Measurements from ENCODE around the gene C12orf56. TPM values are rescaled to one million over a fixed set of nuclear protein-coding genes. Genes with fewer than 3 reads are reported as not detected.
"Not testable (repeated sequence)": the region's sequence is repeated elsewhere in the genome, so short reads cannot be mapped to it uniquely, and the experiment has no call there.

C12orf56 gene
- polyA plus RNA-seq, 1 donor: 1.2 TPM

- DNase-seq (ENCODE audit: low read depth): no peak
Observed at GRCh38 chr12:64237382-64237781, 153.2 kb downstream of the C12orf56 start.

GRCh38 chr12:64236549-64236948 lies 154.0 kb downstream of the C12orf56 start:
- no peak for DNase-seq (ENCODE audit: low read depth)

- DNase-seq (ENCODE audit: low read depth): no peak
Observed at GRCh38 chr12:64232196-64232595, 158.4 kb downstream of the C12orf56 start.

- no peak for DNase-seq (ENCODE audit: low read depth)
Observed at GRCh38 chr12:64229796-64230195, 160.8 kb downstream of the C12orf56 start.

- no peak for DNase-seq (ENCODE audit: low read depth)
Observed at GRCh38 chr12:64229240-64229639, 161.3 kb downstream of the C12orf56 start.

GRCh38 chr12:64225626-64226025 lies 164.9 kb downstream of the C12orf56 start:
- no peak for DNase-seq (ENCODE audit: low read depth)

- peak; percentile 84 for DNase-seq (ENCODE audit: low read depth)
Observed at GRCh38 chr12:64222009-64222765, 168.4 kb downstream of the C12orf56 start, which contains the start of gene KICS2. TSS of gene KICS2 (minus strand) at chr12:64222296. CDS start at chr12:64222237, 59 bp downstream.

GRCh38 chr12:64221651-64222008 lies 168.9 kb downstream of the C12orf56 start:
- DNase-seq (ENCODE audit: low read depth): peak; percentile 34

- no peak for DNase-seq (ENCODE audit: low read depth)
Observed at GRCh38 chr12:64220046-64220445, 170.5 kb downstream of the C12orf56 start.

GRCh38 chr12:64219145-64219544 lies 171.4 kb downstream of the C12orf56 start:
- DNase-seq (ENCODE audit: low read depth): no peak

GRCh38 chr12:64218597-64218996 lies 172.0 kb downstream of the C12orf56 start:
- DNase-seq (ENCODE audit: low read depth): no peak

GRCh38 chr12:64217643-64218042 lies 172.9 kb downstream of the C12orf56 start:
- not testable (repeated sequence) for DNase-seq (ENCODE audit: low read depth)

- no peak for DNase-seq (ENCODE audit: low read depth)
Observed at GRCh38 chr12:64216239-64216638, 174.3 kb downstream of the C12orf56 start.

Other genes starting within 250 kb of the C12orf56 start
- 3.1 TPM for gene KICS2, start 168.5 kb downstream of the C12orf56 start, polyA plus RNA-seq (ENCODE audit: insufficient read length)
- gene XPOT, start 13.6 kb upstream of the C12orf56 start, polyA plus RNA-seq (ENCODE audit: insufficient read length): 34.4 TPM
- gene TBK1, start 61.4 kb upstream of the C12orf56 start, polyA plus RNA-seq (ENCODE audit: insufficient read length): 15.9 TPM
- gene RASSF3, start 219.7 kb upstream of the C12orf56 start, polyA plus RNA-seq (ENCODE audit: insufficient read length): 51.3 TPM